Endothelial cell of umbilical vein (primary cell): ENCODE data around the gene CHTF8. TPM values are rescaled to one million over a fixed set of nuclear protein-coding genes. Genes with fewer than 3 reads are reported as not detected.

ENCODE experiments used
- BruUV-seq: library from RNA; stranded (reverse); fragments of 400-500 nt; replicated peaks from 2 replicates; lab custom pipeline; 2021; lab: Mats Ljungman, UMichigan
- CTCF ChIA-PET: fragments of 300-600, 350-600 bp; sonication (Branson Sonifier 250); formaldehyde crosslinking; loops from one replicate; lab custom pipeline; 2021; ENCODE audit warnings: antibody characterized with exemption, inconsistent platforms; lab: Charles Lee
- POLR2A ChIA-PET: fragments of 300-600, 350-600 bp; sonication (Branson Sonifier 250); formaldehyde crosslinking; loops from one replicate; lab custom pipeline; 2021; ENCODE audit warnings: antibody characterized with exemption, inconsistent platforms; lab: Charles Lee
- DNase-seq: peaks from one replicate; pipeline ENCODE4 v3.0.0-alpha.2; 2011; ENCODE audit warnings: low read depth, low spot score
- FAIRE-seq: peaks from 2 replicates; lab custom pipeline; 2011; peaks lifted over from hg19 to GRCh38; lab: Jason Lieb, UNC
- H2AFZ ChIP-seq: 2 replicates; pipeline ENCODE4 v1.6.0; 2012; ENCODE audit warnings: low read depth, low read length, control low read depth, inconsistent platforms
- H3K27ac ChIP-seq: 2 replicates; pipeline ENCODE4 v1.5.1; 2011; ENCODE audit warnings: low read depth, mild to moderate bottlenecking, control low read depth, low read length, moderate library complexity; ENCODE audit not compliant: insufficient read depth
- H3K27me3 ChIP-seq, 2 experiments: 2 replicates each; pipeline versions ENCODE4 v1.6.0 to v1.6.1; 2011; ENCODE audit warnings: low read length in 2 of 2, mixed read lengths in 1 of 2; ENCODE audit not compliant: control insufficient read depth in 2 of 2, insufficient read depth in 2 of 2
- H3K36me3 ChIP-seq, 2 experiments: 2 replicates in 1 of 2; 3 replicates in 1 of 2; pipeline ENCODE4 v1.5.1; 2011; ENCODE audit warnings: low read length in 2 of 2, mild to moderate bottlenecking in 1 of 2, moderate library complexity in 1 of 2; ENCODE audit not compliant: control insufficient read depth in 2 of 2, insufficient read depth in 2 of 2; ENCODE audit errors: extremely low read depth in 1 of 2
- H3K4me1 ChIP-seq: 3 replicates; pipeline ENCODE4 v1.5.1; 2011; ENCODE audit warnings: mild to moderate bottlenecking, low read length; ENCODE audit not compliant: control insufficient read depth, insufficient read depth; ENCODE audit errors: extremely low read depth
- H3K4me2 ChIP-seq: 2 replicates; pipeline ENCODE4 v1.6.1; 2011; ENCODE audit warnings: low read length, control low read depth, mixed read lengths; ENCODE audit not compliant: insufficient read depth
- H3K4me3 ChIP-seq, 3 experiments: fragments of 200-600 bp in 1 of 3; sonication (generic), shearing (Covaris generic) in 1 of 3; replicated peaks in 1 of 3; 2 replicates each; pipeline ENCODE4 v1.5.1; 2011 to 2016; ENCODE audit warnings: control low read depth in 3 of 3, low read length in 3 of 3, mild to moderate bottlenecking in 2 of 3, inconsistent platforms in 1 of 3, low read depth in 1 of 3, moderate library complexity in 1 of 3; ENCODE audit not compliant: insufficient read depth in 1 of 3
- H3K79me2 ChIP-seq: 2 replicates; pipeline ENCODE4 v1.6.0; 2012; ENCODE audit warnings: low read length, inconsistent platforms; ENCODE audit not compliant: control insufficient read depth, insufficient read depth
- H3K9ac ChIP-seq: replicated peaks from 2 replicates; pipeline ENCODE3; 2011; ENCODE audit warnings: low read length, control low read depth; ENCODE audit not compliant: insufficient read depth; ENCODE audit errors: extremely low read depth
- H3K9me1 ChIP-seq: replicated peaks from 3 replicates; pipeline ENCODE4 v1.6.0; 2011; ENCODE audit warnings: mild to moderate bottlenecking, low read length; ENCODE audit not compliant: control insufficient read depth, insufficient read depth; ENCODE audit errors: extremely low read depth
- H3K9me3 ChIP-seq: replicated peaks from 2 replicates; pipeline ENCODE4 v1.5.1; 2012; ENCODE audit warnings: low read length, inconsistent platforms; ENCODE audit not compliant: control insufficient read depth, insufficient read depth
- H4K20me1 ChIP-seq: replicated peaks from 2 replicates; pipeline ENCODE3; 2011; ENCODE audit warnings: mild to moderate bottlenecking, low read length; ENCODE audit not compliant: control insufficient read depth, insufficient read depth; ENCODE audit errors: extremely low read depth
- CTCF ChIP-seq, 2 donors: IDR thresholded peaks; 1 replicate in 1 of 2; 2 replicates in 1 of 2; pipeline ENCODE4 v1.5.1; 2011; ENCODE audit warnings: low read length in 2 of 2, mild to moderate bottlenecking in 2 of 2, moderate library complexity in 2 of 2, control low read depth in 1 of 2, inconsistent platforms in 1 of 2, low read depth in 1 of 2; ENCODE audit not compliant: insufficient read depth in 1 of 2; ENCODE audit errors: extremely low read depth in 1 of 2
- EZH2 ChIP-seq: IDR thresholded peaks from 2 replicates; pipeline ENCODE4 v1.6.1; 2012; ENCODE audit warnings: borderline replicate concordance, low read depth, mild to moderate bottlenecking, moderate library complexity, low read length, inconsistent platforms; ENCODE audit not compliant: severe bottlenecking
- FOS ChIP-seq: IDR thresholded peaks from 2 replicates; pipeline ENCODE4 v1.6.1; 2011; ENCODE audit warnings: mild to moderate bottlenecking, low read length, moderate library complexity, borderline replicate concordance; ENCODE audit not compliant: insufficient read depth
- GATA2 ChIP-seq: IDR thresholded peaks from 2 replicates; pipeline ENCODE4 v1.7.0; 2011; ENCODE audit warnings: low read depth, mild to moderate bottlenecking, moderate library complexity, mixed read lengths, low read length; ENCODE audit not compliant: insufficient read length, insufficient read depth
- JUN ChIP-seq: IDR thresholded peaks from 2 replicates; pipeline ENCODE4 v1.6.1; 2011; ENCODE audit warnings: borderline replicate concordance, low read depth; ENCODE audit not compliant: insufficient read length, insufficient read depth
- MAX ChIP-seq: IDR thresholded peaks from 2 replicates; pipeline ENCODE4 v1.6.1; 2011; ENCODE audit not compliant: insufficient read depth, insufficient read length
- POLR2A ChIP-seq: IDR thresholded peaks from 2 replicates; pipeline ENCODE4 v1.6.1; 2012; ENCODE audit warnings: low read depth, mild to moderate bottlenecking, control low read depth, low read length
- POLR2AphosphoS5 ChIP-seq: IDR thresholded peaks from 2 replicates; pipeline ENCODE4 v1.6.1; 2012; ENCODE audit warnings: low read depth, mild to moderate bottlenecking, control low read depth, low read length, moderate library complexity; ENCODE audit not compliant: insufficient read depth
- dilution Hi-C: fragments of 300-500 bp; cut with MboI; formaldehyde crosslinking; loops from one replicate; pipeline ENCODE4 v1.15.0; 2019; ENCODE audit warnings: low sequenced_read_pairs; ENCODE audit not compliant: extremely low pct_ligation_motif_present
- intact Hi-C: fragments of 100-400 bp; cut with micrococcal nuclease; formaldehyde crosslinking; loops from one replicate; pipeline ENCODE4 v1.10.0; 2022
- polyA plus RNA-seq, 4 experiments: library from polyadenylated mRNA; depleted of rRNA in 3 of 4; stranded (reverse) in 3 of 4; unstranded in 1 of 4; fragments of >200 nt; gene quantifications; 2 replicates each; pipeline versions ENCODE4 v1.2.1 to v1.2.3, GENCODE V29; 2011 to 2012; ENCODE audit warnings: missing spikeins in 1 of 4
- total RNA-seq: library from RNA; stranded (reverse); gene quantifications from 2 replicates; pipeline ENCODE4 v1.2.3, GENCODE V29; 2021

The CHTF8 gene
- total and polyA plus RNA-seq, 2 donors (not counting 3 experiments of a cell fraction or from before 2014, with no cell fraction given), result 128 to 131 TPM

GRCh38 chr16:69108905-69109252 is 23.5 kb downstream of the CHTF8 start:
- H3K27me3 ChIP-seq, result no peaks in the 10 kb centered on the region
- CTCF ChIA-PET, result interaction anchor here (1.3 to 2.9 kb wide), 5 partner anchors 8 to 262 kb away, joined by 3 to 13 read pairs (median 7); no protein-coding TSS in a partner anchor
- H3K9me1 ChIP-seq, result no peaks in the 10 kb centered on the region
- dilution Hi-C loops (no loop called here), intact Hi-C loops (loop anchor here (5.0 kb wide), 1 partner anchor 117 kb away; no protein-coding TSS in a partner anchor)
- H3K36me3 ChIP-seq, result peaks cover 0 to 3% of the 10 kb centered on the region in 2 experiments
- FAIRE-seq (no peak), DNase-seq (no peak)
- no peak overlapping the region for H3K4me3 ChIP-seq
- no peaks in the 10 kb centered on the region for H4K20me1 ChIP-seq
- H3K79me2 ChIP-seq, result no peaks in the 10 kb centered on the region
- POLR2A ChIA-PET, result no interaction called here
- no TSS peak for BruUV-seq
- H3K9ac ChIP-seq, result no peak overlapping the region
- no peak overlapping the region for H3K4me2 ChIP-seq
- H3K9me3 ChIP-seq, result no peaks in the 10 kb centered on the region
- TF ChIP-seq POLR2A (no peak), JUN (no peak), POLR2AphosphoS5 (no peak), FOS (no peak)
- H2AFZ ChIP-seq, result no peak overlapping the region
- H3K27ac ChIP-seq, result no peak overlapping the region
- H3K4me1 ChIP-seq, result peaks cover 24% of the 10 kb centered on the region

- Histone ChIP-seq H4K20me1 (no peaks in the 10 kb centered on the region), H3K9me3 (no peaks in the 10 kb centered on the region), H3K27me3 (no peaks in the 10 kb centered on the region), H2AFZ (no peak overlapping the region), H3K4me2 (peak overlapping the region; percentile 50), H3K27ac (no peak overlapping the region), H3K4me1 (peaks cover 24% of the 10 kb centered on the region), H3K36me3 (peaks cover 0 to 3% of the 10 kb centered on the region in 2 experiments), H3K4me3 (no peak overlapping the region), H3K9ac (no peak overlapping the region), H3K79me2 (no peaks in the 10 kb centered on the region), H3K9me1 (no peaks in the 10 kb centered on the region)
- TF ChIP-seq MAX (no peak), EZH2 (no peak), JUN (no peak), FOS (no peak), POLR2AphosphoS5 (no peak), GATA2 (no peak), CTCF (IDR thresholded peaks at IDR 0.05; ENCODE audit: extremely low read depth in 1 of 2, insufficient read depth in 1 of 2, low read depth in 1 of 2, low read length in 2 of 2) (no peak)
- FAIRE-seq, result no peak
- no peak for DNase-seq
- intact Hi-C loops, result loop anchor here (5.0 kb wide), 1 partner anchor 116 kb away; no protein-coding TSS in a partner anchor
- BruUV-seq, result no TSS peak
- CTCF ChIA-PET, result interaction anchor here (1.2 to 2.9 kb wide), 6 partner anchors 9 to 261 kb away, joined by 3 to 13 read pairs (median 5); no protein-coding TSS in a partner anchor
- dilution Hi-C loops, result no loop called here
- POLR2A ChIA-PET, result interaction anchor here (0.6 kb wide), 1 partner anchor 195 kb away, joined by 7 read pairs; no protein-coding TSS in a partner anchor
These were observed 24.1 kb downstream of the CHTF8 start for GRCh38 chr16:69108064-69108904.
